SK-N-SH (cell line): ENCODE results near the gene SLC39A13. TPM values are rescaled to one million over a fixed set of nuclear protein-coding genes. Genes with fewer than 3 reads are reported as not detected.

ENCODE experiments used
- CTCF ChIA-PET: fragments of 300-600, 350-600 bp; formaldehyde crosslinking; extraction: SDS; loops from one replicate; lab custom pipeline; 2021; lab: Yijun Ruan, JAX
- POLR2A ChIA-PET: fragments of 350-600 bp; sonication (Branson Sonifier 250); formaldehyde crosslinking; extraction: SDS; loops from one replicate; lab custom pipeline; 2020; ENCODE audit warnings: antibody characterized with exemption, inconsistent platforms; lab: Yijun Ruan, JAX
- DNase-seq: peaks from one replicate; pipeline ENCODE4 v3.0.0; 2012
- H2AFZ ChIP-seq: fragments of 200-600 bp; sonication (generic); 2 replicates; pipeline ENCODE4 v1.8.1; 2016; ENCODE audit warnings: antibody characterized with exemption, mild to moderate bottlenecking, low read depth
- H3F3A ChIP-seq: fragments of 200-600 bp; sonication (generic); replicated peaks from 2 replicates; pipeline ENCODE3; 2016; ENCODE audit warnings: antibody characterized with exemption, mild to moderate bottlenecking; ENCODE audit not compliant: insufficient read depth
- H3K27ac ChIP-seq, 2 experiments: fragments of 200-500 bp in 1 of 2; fragments of 200-600 bp in 1 of 2; sonication (Bioruptor generic) in 1 of 2; sonication (generic), shearing (Covaris generic) in 1 of 2; 2 replicates each; pipeline versions ENCODE4 v1.5.1 to v1.6.1; 2014 to 2016; ENCODE audit warnings: low read depth in 2 of 2, inconsistent platforms in 1 of 2, low read length in 1 of 2, mild to moderate bottlenecking in 1 of 2, mixed read lengths in 1 of 2
- H3K27me3 ChIP-seq: fragments of 200-600 bp; sonication (generic), shearing (Covaris generic); 2 replicates; pipeline ENCODE4 v1.6.1; 2016; ENCODE audit warnings: mixed run types; ENCODE audit not compliant: insufficient read depth
- H3K36me3 ChIP-seq, 2 experiments: fragments of 200-500 bp in 1 of 2; fragments of 200-600 bp in 1 of 2; sonication (Bioruptor generic) in 1 of 2; sonication (generic) in 1 of 2; replicated peaks in 1 of 2; 2 replicates each; pipeline versions ENCODE3 to v1.5.1; 2014 to 2016; ENCODE audit warnings: low read length in 1 of 2, mild to moderate bottlenecking in 1 of 2; ENCODE audit not compliant: insufficient read depth in 2 of 2, control insufficient read depth in 1 of 2
- H3K4me1 ChIP-seq, 2 experiments: fragments of 200-500 bp in 1 of 2; fragments of 200-600 bp in 1 of 2; sonication (Bioruptor generic) in 1 of 2; sonication (generic), shearing (Covaris generic) in 1 of 2; 2 replicates each; pipeline versions ENCODE4 v1.5.1 to v1.6.1; 2014 to 2016; ENCODE audit warnings: low read depth in 1 of 2, low read length in 1 of 2, mixed run types in 1 of 2; ENCODE audit not compliant: insufficient read depth in 2 of 2, control insufficient read depth in 1 of 2
- H3K4me2 ChIP-seq: fragments of 200-600 bp; sonication (generic), shearing (Covaris generic); 2 replicates; pipeline ENCODE4 v1.6.1; 2017; ENCODE audit warnings: mixed run types
- H3K4me3 ChIP-seq, 2 experiments: fragments of 200-500 bp in 1 of 2; fragments of 200-600 bp in 1 of 2; sonication (Bioruptor generic) in 1 of 2; sonication (generic), shearing (Covaris generic) in 1 of 2; 2 replicates each; pipeline versions ENCODE4 v1.5.1 to v1.8.1; 2014 to 2016; ENCODE audit warnings: low read depth in 2 of 2, inconsistent platforms in 1 of 2, low read length in 1 of 2, mild to moderate bottlenecking in 1 of 2, mixed read lengths in 1 of 2, moderate library complexity in 1 of 2
- H3K79me2 ChIP-seq: fragments of 200-600 bp; sonication (generic); 2 replicates; pipeline ENCODE4 v1.8.1; 2017; ENCODE audit warnings: mild to moderate bottlenecking; ENCODE audit not compliant: insufficient read depth
- H3K9ac ChIP-seq: fragments of 200-600 bp; sonication (generic); 2 replicates; pipeline ENCODE4 v1.6.1; 2017; ENCODE audit warnings: mixed run types
- H3K9me2 ChIP-seq: fragments of 200-600 bp; sonication (generic); 2 replicates; pipeline ENCODE4 v1.6.1; 2017; ENCODE audit warnings: mixed run types
- H3K9me3 ChIP-seq: fragments of 200-600 bp; sonication (generic); 2 replicates; pipeline ENCODE4 v1.6.1; 2017; ENCODE audit warnings: mixed run types, mild to moderate bottlenecking, moderate library complexity
- H4K20me1 ChIP-seq: fragments of 200-600 bp; sonication (generic); 2 replicates; pipeline ENCODE4 v1.6.1; 2017; ENCODE audit warnings: mild to moderate bottlenecking, mixed run types; ENCODE audit not compliant: insufficient read depth
- CHD2 ChIP-seq: fragments of 150-350 bp; IDR thresholded peaks from 2 replicates; pipeline ENCODE4 v1.6.1; 2018; ENCODE audit warnings: low read length; ENCODE audit not compliant: partially characterized antibody
- ELF1 ChIP-seq: IDR thresholded peaks from 2 replicates; pipeline ENCODE4 v1.4.0; 2012
- EP300 ChIP-seq, 2 experiments: IDR thresholded peaks; 2 replicates each; pipeline versions ENCODE4 v1.4.0 to v1.6.1; 2012; ENCODE audit warnings: borderline replicate concordance in 1 of 2, low read depth in 1 of 2, low read length in 1 of 2
- FOSL2 ChIP-seq: IDR thresholded peaks from 2 replicates; pipeline ENCODE4 v1.4.0; 2012; ENCODE audit warnings: low read depth, mild to moderate bottlenecking, moderate library complexity, borderline replicate concordance
- FOXM1 ChIP-seq: IDR thresholded peaks from 2 replicates; pipeline ENCODE4 v1.4.0; 2012; ENCODE audit warnings: low read depth, mild to moderate bottlenecking
- GABPA ChIP-seq: IDR thresholded peaks from 2 replicates; pipeline ENCODE4 v1.4.0; 2012; ENCODE audit warnings: low read depth, mild to moderate bottlenecking
- GATA2 ChIP-seq: sonication (generic); formaldehyde crosslinking; IDR thresholded peaks from 2 replicates; pipeline ENCODE4 v1.5.0; 2020; ENCODE audit warnings: mild to moderate bottlenecking, missing genetic modification reagents
- JUND ChIP-seq: IDR thresholded peaks from 2 replicates; pipeline ENCODE4 v1.4.0; 2012
- MXI1 ChIP-seq: IDR thresholded peaks from 2 replicates; pipeline ENCODE4 v1.6.1; 2012; ENCODE audit warnings: mild to moderate bottlenecking, low read depth, low read length, improper control_type of control experiment
- NRF1 ChIP-seq: IDR thresholded peaks from 2 replicates; pipeline ENCODE4 v1.6.1; 2012; ENCODE audit warnings: low read depth, mild to moderate bottlenecking, low read length
- RXRA ChIP-seq: IDR thresholded peaks from 2 replicates; pipeline ENCODE4 v1.4.0; 2012; ENCODE audit warnings: low read depth, mild to moderate bottlenecking, borderline replicate concordance
- TAF1 ChIP-seq: IDR thresholded peaks from 2 replicates; pipeline ENCODE4 v1.6.1; 2012; ENCODE audit warnings: low read depth, mild to moderate bottlenecking, low read length, moderate library complexity, borderline replicate concordance
- USF2 ChIP-seq: fragments of 150-350 bp; IDR thresholded peaks from 2 replicates; pipeline ENCODE4 v1.6.1; 2017; ENCODE audit warnings: antibody characterized with exemption, low read length, low read depth, borderline replicate concordance
- YY1 ChIP-seq: IDR thresholded peaks from 2 replicates; pipeline ENCODE4 v1.4.0; 2012; ENCODE audit warnings: low read depth, mild to moderate bottlenecking
- WGBS: methylation state at CpG from one replicate; pipeline ENCODE4 v1.1.6; 2017; ENCODE audit warnings: low lambda C conversion rate; 5-methylcytosine and 5-hydroxymethylcytosine counted together
- polyA plus RNA-seq, 3 experiments: library from polyadenylated mRNA; depleted of rRNA; stranded (reverse); fragments of >200 nt; gene quantifications; 2 replicates each; pipeline ENCODE4 v1.2.3, GENCODE V29; 2012
- TF ChIP-seq, protein P1 (sequence below): IDR thresholded peaks from 2 replicates; pipeline ENCODE4 v1.6.1; 2012; ENCODE audit warnings: mild to moderate bottlenecking, low read depth, low read length, moderate library complexity
- TF ChIP-seq, protein P2 (sequence below): IDR thresholded peaks from 2 replicates; pipeline ENCODE4 v1.4.0; 2012; ENCODE audit warnings: low read depth, borderline replicate concordance
- TF ChIP-seq, protein P3 (sequence below): fragments of 200-600 bp; sonication (generic); IDR thresholded peaks from 2 replicates; pipeline ENCODE4 v1.6.1; 2017; ENCODE audit warnings: antibody characterized with exemption, mild to moderate bottlenecking, moderate library complexity
- TF ChIP-seq, protein P4 (sequence below): fragments of 150-350 bp; IDR thresholded peaks from 2 replicates; pipeline ENCODE4 v1.6.1; 2016; ENCODE audit warnings: mild to moderate bottlenecking, low read depth, low read length

SLC39A13 gene
- polyA plus RNA-seq, 1 of the 3 experiments (the other 2 are of a cell fraction) = 65.5 TPM

GRCh38 chr11:47388697-47389576 lies 19.5 kb upstream of the SLC39A13 start (continued):
- TF ChIP-seq ELF1 = no peak
- TF ChIP-seq, protein P1, sequence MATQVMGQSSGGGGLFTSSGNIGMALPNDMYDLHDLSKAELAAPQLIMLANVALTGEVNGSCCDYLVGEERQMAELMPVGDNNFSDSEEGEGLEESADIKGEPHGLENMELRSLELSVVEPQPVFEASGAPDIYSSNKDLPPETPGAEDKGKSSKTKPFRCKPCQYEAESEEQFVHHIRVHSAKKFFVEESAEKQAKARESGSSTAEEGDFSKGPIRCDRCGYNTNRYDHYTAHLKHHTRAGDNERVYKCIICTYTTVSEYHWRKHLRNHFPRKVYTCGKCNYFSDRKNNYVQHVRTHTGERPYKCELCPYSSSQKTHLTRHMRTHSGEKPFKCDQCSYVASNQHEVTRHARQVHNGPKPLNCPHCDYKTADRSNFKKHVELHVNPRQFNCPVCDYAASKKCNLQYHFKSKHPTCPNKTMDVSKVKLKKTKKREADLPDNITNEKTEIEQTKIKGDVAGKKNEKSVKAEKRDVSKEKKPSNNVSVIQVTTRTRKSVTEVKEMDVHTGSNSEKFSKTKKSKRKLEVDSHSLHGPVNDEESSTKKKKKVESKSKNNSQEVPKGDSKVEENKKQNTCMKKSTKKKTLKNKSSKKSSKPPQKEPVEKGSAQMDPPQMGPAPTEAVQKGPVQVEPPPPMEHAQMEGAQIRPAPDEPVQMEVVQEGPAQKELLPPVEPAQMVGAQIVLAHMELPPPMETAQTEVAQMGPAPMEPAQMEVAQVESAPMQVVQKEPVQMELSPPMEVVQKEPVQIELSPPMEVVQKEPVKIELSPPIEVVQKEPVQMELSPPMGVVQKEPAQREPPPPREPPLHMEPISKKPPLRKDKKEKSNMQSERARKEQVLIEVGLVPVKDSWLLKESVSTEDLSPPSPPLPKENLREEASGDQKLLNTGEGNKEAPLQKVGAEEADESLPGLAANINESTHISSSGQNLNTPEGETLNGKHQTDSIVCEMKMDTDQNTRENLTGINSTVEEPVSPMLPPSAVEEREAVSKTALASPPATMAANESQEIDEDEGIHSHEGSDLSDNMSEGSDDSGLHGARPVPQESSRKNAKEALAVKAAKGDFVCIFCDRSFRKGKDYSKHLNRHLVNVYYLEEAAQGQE = no peak
- no peak for TF ChIP-seq GATA2 (CRISPR knock-in tag)

GRCh38 chr11:47389577-47390421 lies 18.6 kb upstream of the SLC39A13 start:
- Histone ChIP-seq H3K27ac (no peak overlapping the region), H3K27me3 (no peaks in the 10 kb centered on the region), H3K9ac (no peak overlapping the region), H3K9me2 (no peaks in the 10 kb centered on the region), H3K4me1 (no peaks in the 10 kb centered on the region), H2AFZ (no peak overlapping the region), H3K79me2 (no peaks in the 10 kb centered on the region), H3K36me3 (no peaks in the 10 kb centered on the region), H3K4me2 (no peak overlapping the region), H3K9me3 (no peaks in the 10 kb centered on the region), H4K20me1 (no peaks in the 10 kb centered on the region), H3F3A (no peaks in the 10 kb centered on the region), H3K4me3 (no peak overlapping the region)
- ChIA-PET POLR2A (no interaction called here), CTCF (interaction anchor here (0.7 to 7.9 kb wide), 5 partner anchors 16 to 64 kb away, joined by 3 to 78 read pairs (median 4); partner anchors contain the start of gene SLC39A13)
- 88% methylated on average over 17 of the region's 17 CpGs for WGBS
- DNase-seq = no peak
- TF ChIP-seq FOXM1 = no peak
- no peak for TF ChIP-seq CHD2
- no peak for TF ChIP-seq TAF1
- TF ChIP-seq JUND = no peak
- no peak for TF ChIP-seq NRF1
- no peak for TF ChIP-seq FOSL2
- TF ChIP-seq, protein P2, sequence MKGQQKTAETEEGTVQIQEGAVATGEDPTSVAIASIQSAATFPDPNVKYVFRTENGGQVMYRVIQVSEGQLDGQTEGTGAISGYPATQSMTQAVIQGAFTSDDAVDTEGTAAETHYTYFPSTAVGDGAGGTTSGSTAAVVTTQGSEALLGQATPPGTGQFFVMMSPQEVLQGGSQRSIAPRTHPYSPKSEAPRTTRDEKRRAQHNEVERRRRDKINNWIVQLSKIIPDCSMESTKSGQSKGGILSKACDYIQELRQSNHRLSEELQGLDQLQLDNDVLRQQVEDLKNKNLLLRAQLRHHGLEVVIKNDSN = no peak
- TF ChIP-seq MXI1 = no peak
- TF ChIP-seq, protein P3, sequence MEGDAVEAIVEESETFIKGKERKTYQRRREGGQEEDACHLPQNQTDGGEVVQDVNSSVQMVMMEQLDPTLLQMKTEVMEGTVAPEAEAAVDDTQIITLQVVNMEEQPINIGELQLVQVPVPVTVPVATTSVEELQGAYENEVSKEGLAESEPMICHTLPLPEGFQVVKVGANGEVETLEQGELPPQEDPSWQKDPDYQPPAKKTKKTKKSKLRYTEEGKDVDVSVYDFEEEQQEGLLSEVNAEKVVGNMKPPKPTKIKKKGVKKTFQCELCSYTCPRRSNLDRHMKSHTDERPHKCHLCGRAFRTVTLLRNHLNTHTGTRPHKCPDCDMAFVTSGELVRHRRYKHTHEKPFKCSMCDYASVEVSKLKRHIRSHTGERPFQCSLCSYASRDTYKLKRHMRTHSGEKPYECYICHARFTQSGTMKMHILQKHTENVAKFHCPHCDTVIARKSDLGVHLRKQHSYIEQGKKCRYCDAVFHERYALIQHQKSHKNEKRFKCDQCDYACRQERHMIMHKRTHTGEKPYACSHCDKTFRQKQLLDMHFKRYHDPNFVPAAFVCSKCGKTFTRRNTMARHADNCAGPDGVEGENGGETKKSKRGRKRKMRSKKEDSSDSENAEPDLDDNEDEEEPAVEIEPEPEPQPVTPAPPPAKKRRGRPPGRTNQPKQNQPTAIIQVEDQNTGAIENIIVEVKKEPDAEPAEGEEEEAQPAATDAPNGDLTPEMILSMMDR = no peak
- TF ChIP-seq EP300 (IDR thresholded peaks at IDR 0.05; ENCODE audit: borderline replicate concordance in 1 of 2, low read depth in 1 of 2, low read length in 1 of 2) = no peak
- TF ChIP-seq YY1 = no peak
- TF ChIP-seq, protein P4, sequence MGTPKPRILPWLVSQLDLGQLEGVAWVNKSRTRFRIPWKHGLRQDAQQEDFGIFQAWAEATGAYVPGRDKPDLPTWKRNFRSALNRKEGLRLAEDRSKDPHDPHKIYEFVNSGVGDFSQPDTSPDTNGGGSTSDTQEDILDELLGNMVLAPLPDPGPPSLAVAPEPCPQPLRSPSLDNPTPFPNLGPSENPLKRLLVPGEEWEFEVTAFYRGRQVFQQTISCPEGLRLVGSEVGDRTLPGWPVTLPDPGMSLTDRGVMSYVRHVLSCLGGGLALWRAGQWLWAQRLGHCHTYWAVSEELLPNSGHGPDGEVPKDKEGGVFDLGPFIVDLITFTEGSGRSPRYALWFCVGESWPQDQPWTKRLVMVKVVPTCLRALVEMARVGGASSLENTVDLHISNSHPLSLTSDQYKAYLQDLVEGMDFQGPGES = no peak
- TF ChIP-seq USF2 = no peak
- no peak for TF ChIP-seq RXRA
- TF ChIP-seq GABPA = no peak
